AG04449 (cell line): ENCODE results near the gene PTTG1IP.
"Not testable (repeated sequence)": the region's sequence is repeated elsewhere in the genome, so short reads cannot be mapped to it uniquely, and the experiment has no call there.

Experiments
- CTCF ChIA-PET: fragments of 350-600 bp; formaldehyde crosslinking; extraction: SDS; loops from one replicate; lab custom pipeline; 2021; ENCODE audit warnings: antibody characterized with exemption; lab: Yijun Ruan, JAX
- POLR2A ChIA-PET: fragments of 400-600, 350-600 bp; formaldehyde crosslinking; extraction: SDS; loops from one replicate; lab custom pipeline; 2020; ENCODE audit warnings: antibody characterized with exemption, inconsistent platforms; lab: Yijun Ruan, JAX
- DNase-seq: peaks from one replicate; pipeline ENCODE4 v3.0.0-alpha.2; 2010; ENCODE audit warnings: low read depth, low spot score
- H3K4me3 ChIP-seq: 2 replicates; pipeline ENCODE4 v1.5.1; 2011; ENCODE audit warnings: low read depth, mild to moderate bottlenecking, control low read depth, low read length
- CTCF ChIP-seq: IDR thresholded peaks from one replicate; pipeline ENCODE4 v1.5.1; 2011; ENCODE audit warnings: mild to moderate bottlenecking, moderate library complexity, low read length, control low read depth, inconsistent platforms; ENCODE audit not compliant: insufficient read depth; ENCODE audit errors: missing control alignments

Gene PTTG1IP

GRCh38 chr21:44836666-44837471 is 36.6 kb downstream of the PTTG1IP start:
- TF ChIP-seq CTCF: no peak
- CTCF ChIA-PET: no interaction called here
- POLR2A ChIA-PET: no interaction called here
- no peak overlapping the region for H3K4me3 ChIP-seq
- DNase-seq: no peak

- no peak for TF ChIP-seq CTCF
- H3K4me3 ChIP-seq: no peak overlapping the region
- ChIA-PET POLR2A (no interaction called here), CTCF (no interaction called here)
- DNase-seq: no peak
Measured at GRCh38 chr21:44836349-44836665, 37.2 kb downstream of the PTTG1IP start.

GRCh38 chr21:44835647-44835973 is 37.9 kb downstream of the PTTG1IP start:
- no peak for DNase-seq
- POLR2A ChIA-PET: no interaction called here
- no peak for TF ChIP-seq CTCF
- CTCF ChIA-PET: no interaction called here
- H3K4me3 ChIP-seq: no peak overlapping the region

- ChIA-PET CTCF (no interaction called here), POLR2A (no interaction called here)
- no peak overlapping the region for H3K4me3 ChIP-seq
- no peak for DNase-seq
- no peak for TF ChIP-seq CTCF
Measured at GRCh38 chr21:44834951-44835646, 38.4 kb downstream of the PTTG1IP start.

- no peak for DNase-seq
- no peak overlapping the region for H3K4me3 ChIP-seq
- no peak for TF ChIP-seq CTCF
- CTCF ChIA-PET: no interaction called here
- POLR2A ChIA-PET: no interaction called here
Measured at GRCh38 chr21:44834231-44834950, 39.1 kb downstream of the PTTG1IP start.

- H3K4me3 ChIP-seq: no peak overlapping the region
- no peak for TF ChIP-seq CTCF
- DNase-seq: no peak
- ChIA-PET CTCF (no interaction called here), POLR2A (no interaction called here)
Measured at GRCh38 chr21:44833663-44834062, 39.8 kb downstream of the PTTG1IP start.

- CTCF ChIA-PET, H3K4me3 ChIP-seq, POLR2A ChIA-PET, DNase-seq: not testable (repeated sequence)
Measured at GRCh38 chr21:44832516-44833255, 40.8 kb downstream of the PTTG1IP start.
